ENCODE measurements around the gene PSMD8. TPM values are rescaled to one million over a fixed set of nuclear protein-coding genes. Genes with fewer than 3 reads are reported as not detected.

PSMD8 gene
- total RNA-seq, 1 experiment from 2014 or later, result 222 TPM

GRCh38 chr19:38388349-38389100 is 14.2 kb downstream of the PSMD8 start, which contains the start of gene SPRED3:
TSS of gene SPRED3 (plus strand) at chr19:38388697. CDS start at chr19:38390303, 1,606 bp downstream.
- H3K27me3 ChIP-seq (ENCODE audit: insufficient read depth, low read depth), result no peaks in the 10 kb centered on the region
- POLR2A ChIA-PET (ENCODE audit: unreplicated experiment), result interaction anchor here (0.6 to 1.5 kb wide), 8 partner anchors 14 to 1047 kb away, joined by 3 to 34 read pairs (median 10); partner anchors contain the start of genes ACTN4, FAM98C, PSMD8 and RPS16
- H3K79me2 ChIP-seq (ENCODE audit: low read depth), result no peaks in the 10 kb centered on the region
- H2AFZ ChIP-seq, result peak within 1 kb of the TSS; percentile 83
- H3F3A ChIP-seq (ENCODE audit: insufficient read depth, low read depth), result peaks cover 26% of the 10 kb centered on the region; the same call in 1 of the 2 replicates
- H4K20me1 ChIP-seq (ENCODE audit: insufficient read depth), result no peaks in the 10 kb centered on the region
- H3K36me3 ChIP-seq (ENCODE audit: low read depth), result no peaks in the 10 kb centered on the region
- BruUV-seq (replicated peaks), result TSS peak; percentile 30
- H3K4me1 ChIP-seq (replicated peaks; ENCODE audit: insufficient read depth), result peaks cover 8% of the 10 kb centered on the region; the same call in 1 of the 2 replicates
- peak within 1 kb of the TSS; percentile 36; the same call in 1 of the 2 replicates for H3K27ac ChIP-seq
- H3K9me3 ChIP-seq (ENCODE audit: insufficient read depth, low read depth), result no peaks in the 10 kb centered on the region
- intact Hi-C loops (cut with micrococcal nuclease; ENCODE audit: unreplicated experiment), result loop anchor here (1.0 to 10.0 kb wide), 3 partner anchors 14 to 484 kb away; partner anchors contain the start of genes PSMD8, SIPA1L3 and WDR87
- CTCF ChIA-PET, result interaction anchor here (0.6 to 3.0 kb wide), 5 partner anchors 14 to 486 kb away, joined by 3 to 29 read pairs (median 8); partner anchors contain the start of genes C19orf33 and FAM98C
- peak within 1 kb of the TSS; percentile 81 for H3K4me2 ChIP-seq
- no peak for TF ChIP-seq EZH2 (IDR thresholded peaks at IDR 0.05; ENCODE audit: low read depth)
- no peaks in the 10 kb centered on the region for H3K9me2 ChIP-seq (ENCODE audit: insufficient read depth)
- peak within 1 kb of the TSS; percentile 71 for H3K4me3 ChIP-seq
- no peak for DNase-seq

GRCh38 chr19:38389101-38389925 is 14.9 kb downstream of the PSMD8 start:
- Histone ChIP-seq H3K9me3 (ENCODE audit: insufficient read depth, low read depth) (no peaks in the 10 kb centered on the region), H3K4me2 (peak overlapping the region; percentile 81), H2AFZ (peak overlapping the region; percentile 66; the same call in 1 of the 2 replicates), H4K20me1 (ENCODE audit: insufficient read depth) (no peaks in the 10 kb centered on the region), H3K4me1 (replicated peaks; ENCODE audit: insufficient read depth) (peaks cover 8% of the 10 kb centered on the region; the same call in 1 of the 2 replicates), H3F3A (ENCODE audit: insufficient read depth, low read depth) (peaks cover 22% of the 10 kb centered on the region; the same call in 1 of the 2 replicates), H3K9me2 (ENCODE audit: insufficient read depth) (no peaks in the 10 kb centered on the region), H3K4me3 (peak overlapping the region; percentile 71), H3K27ac (no peak overlapping the region), H3K27me3 (ENCODE audit: insufficient read depth, low read depth) (no peaks in the 10 kb centered on the region), H3K36me3 (ENCODE audit: low read depth) (no peaks in the 10 kb centered on the region), H3K79me2 (ENCODE audit: low read depth) (no peaks in the 10 kb centered on the region)
- intact Hi-C loops (cut with micrococcal nuclease; ENCODE audit: unreplicated experiment), result loop anchor here (5.0 to 10.0 kb wide), 2 partner anchors 157 to 485 kb away; partner anchors contain the start of genes SIPA1L3 and WDR87
- TF ChIP-seq EZH2 (IDR thresholded peaks at IDR 0.05; ENCODE audit: low read depth) (no peak), CTCF (conservative IDR thresholded peaks at IDR 0.05) (no peak)
- ChIA-PET POLR2A (ENCODE audit: unreplicated experiment) (interaction anchor here (0.5 to 0.9 kb wide), 4 partner anchors 15 to 484 kb away, joined by 3 to 10 read pairs (median 4); partner anchors contain the start of gene PSMD8), CTCF (interaction anchor here (0.5 to 3.0 kb wide), 2 partner anchors 13 to 410 kb away, joined by 3 to 29 read pairs; partner anchors contain the start of gene FAM98C)
- BruUV-seq (replicated peaks), result no TSS peak
- DNase-seq, result peak in 1 of 2 experiments; percentile 23

- Histone ChIP-seq H3K4me3 (no peak overlapping the region), H3K9me2 (ENCODE audit: insufficient read depth) (no peaks in the 10 kb centered on the region), H4K20me1 (ENCODE audit: insufficient read depth) (no peaks in the 10 kb centered on the region), H3F3A (ENCODE audit: insufficient read depth, low read depth) (peaks cover 22% of the 10 kb centered on the region; the same call in 1 of the 2 replicates), H3K9me3 (ENCODE audit: insufficient read depth, low read depth) (no peaks in the 10 kb centered on the region), H3K36me3 (ENCODE audit: low read depth) (no peaks in the 10 kb centered on the region), H3K27ac (no peak overlapping the region), H3K4me2 (no peak overlapping the region), H3K4me1 (replicated peaks; ENCODE audit: insufficient read depth) (peaks cover 8% of the 10 kb centered on the region; the same call in 1 of the 2 replicates), H3K79me2 (ENCODE audit: low read depth) (no peaks in the 10 kb centered on the region), H3K27me3 (ENCODE audit: insufficient read depth, low read depth) (no peaks in the 10 kb centered on the region), H2AFZ (no peak overlapping the region)
- TF ChIP-seq CTCF (conservative IDR thresholded peaks at IDR 0.05), result no peak
- TF ChIP-seq EZH2 (IDR thresholded peaks at IDR 0.05; ENCODE audit: low read depth), result no peak
- intact Hi-C loops (cut with micrococcal nuclease; ENCODE audit: unreplicated experiment), result loop anchor here (5.0 to 10.0 kb wide), 2 partner anchors 158 to 485 kb away; partner anchors contain the start of genes SIPA1L3 and WDR87
- ChIA-PET CTCF (interaction anchor here (3.0 kb wide), 1 partner anchor 12 kb away, joined by 29 read pairs; the partner anchor contains the start of gene FAM98C), POLR2A (ENCODE audit: unreplicated experiment) (interaction anchor here (0.6 to 0.9 kb wide), 3 partner anchors 16 to 119 kb away, joined by 3 to 6 read pairs (median 3); partner anchors contain the start of gene PSMD8)
- DNase-seq, result no peak
- no TSS peak for BruUV-seq (replicated peaks)
Observed at GRCh38 chr19:38389957-38390924, 15.9 kb downstream of the PSMD8 start.
